ENCODE results near the gene FGF6.

The FGF6 gene

DNA sequence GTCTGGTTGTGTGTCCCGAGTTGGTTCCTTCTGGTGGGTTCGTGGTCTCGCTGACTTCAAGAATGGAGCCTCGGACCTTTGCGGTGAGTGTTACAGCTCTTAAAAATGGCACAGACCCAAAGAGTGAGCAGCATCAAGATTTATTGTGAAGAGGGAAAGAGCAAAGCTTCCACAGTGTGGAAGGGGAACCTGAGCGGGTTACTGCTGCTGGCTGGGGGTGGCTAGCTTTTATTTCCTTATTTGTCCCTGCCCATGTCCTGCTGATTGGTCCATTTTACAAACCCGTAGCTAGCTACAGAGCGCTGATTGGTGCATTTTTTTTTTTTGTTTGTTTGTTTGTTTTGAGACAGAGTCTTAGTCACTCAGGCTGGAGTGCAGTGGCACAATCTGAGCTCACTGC, 29.3 kb downstream of the FGF6 start:
- no peaks in the 10 kb centered on the region for H3K27me3 ChIP-seq (ENCODE audit: insufficient read depth, low read length, poor library complexity, severe bottlenecking)
- H3K9me2 ChIP-seq (replicated peaks; ENCODE audit: low read depth, low read length) = no peaks in the 10 kb centered on the region
- peaks cover 9% of the 10 kb centered on the region for H3K4me1 ChIP-seq (ENCODE audit: insufficient read depth, low read length, poor library complexity, severe bottlenecking)
- H4K20me1 ChIP-seq (ENCODE audit: insufficient read depth, low read length, poor library complexity, severe bottlenecking) = no peaks in the 10 kb centered on the region
- H3F3A ChIP-seq (ENCODE audit: low read depth) = no peaks in the 10 kb centered on the region
- no peaks in the 10 kb centered on the region for H3K79me2 ChIP-seq (ENCODE audit: insufficient read depth, low read length)
- H3K9me3 ChIP-seq (ENCODE audit: insufficient read depth, low read depth, low read length) = no peaks in the 10 kb centered on the region
- H3K36me3 ChIP-seq (ENCODE audit: insufficient read depth, low read length) = no peaks in the 10 kb centered on the region
- no peak overlapping the region for H2AFZ ChIP-seq (ENCODE audit: low read length)
- no peak overlapping the region for H3K4me3 ChIP-seq (ENCODE audit: low read length, poor library complexity, severe bottlenecking)
- no peak overlapping the region for H3K9ac ChIP-seq (ENCODE audit: low read depth, low read length, poor library complexity, severe bottlenecking)
- no peak overlapping the region for H3K4me2 ChIP-seq (ENCODE audit: low read depth, low read length, poor library complexity, severe bottlenecking)
- no peak for TF ChIP-seq EZH2phosphoT487 (IDR thresholded peaks at IDR 0.05; ENCODE audit: borderline replicate concordance)
- TF ChIP-seq, protein P1, sequence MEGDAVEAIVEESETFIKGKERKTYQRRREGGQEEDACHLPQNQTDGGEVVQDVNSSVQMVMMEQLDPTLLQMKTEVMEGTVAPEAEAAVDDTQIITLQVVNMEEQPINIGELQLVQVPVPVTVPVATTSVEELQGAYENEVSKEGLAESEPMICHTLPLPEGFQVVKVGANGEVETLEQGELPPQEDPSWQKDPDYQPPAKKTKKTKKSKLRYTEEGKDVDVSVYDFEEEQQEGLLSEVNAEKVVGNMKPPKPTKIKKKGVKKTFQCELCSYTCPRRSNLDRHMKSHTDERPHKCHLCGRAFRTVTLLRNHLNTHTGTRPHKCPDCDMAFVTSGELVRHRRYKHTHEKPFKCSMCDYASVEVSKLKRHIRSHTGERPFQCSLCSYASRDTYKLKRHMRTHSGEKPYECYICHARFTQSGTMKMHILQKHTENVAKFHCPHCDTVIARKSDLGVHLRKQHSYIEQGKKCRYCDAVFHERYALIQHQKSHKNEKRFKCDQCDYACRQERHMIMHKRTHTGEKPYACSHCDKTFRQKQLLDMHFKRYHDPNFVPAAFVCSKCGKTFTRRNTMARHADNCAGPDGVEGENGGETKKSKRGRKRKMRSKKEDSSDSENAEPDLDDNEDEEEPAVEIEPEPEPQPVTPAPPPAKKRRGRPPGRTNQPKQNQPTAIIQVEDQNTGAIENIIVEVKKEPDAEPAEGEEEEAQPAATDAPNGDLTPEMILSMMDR (conservative IDR thresholded peaks at IDR 0.05; ENCODE audit: low read length) = no peak

DNA sequence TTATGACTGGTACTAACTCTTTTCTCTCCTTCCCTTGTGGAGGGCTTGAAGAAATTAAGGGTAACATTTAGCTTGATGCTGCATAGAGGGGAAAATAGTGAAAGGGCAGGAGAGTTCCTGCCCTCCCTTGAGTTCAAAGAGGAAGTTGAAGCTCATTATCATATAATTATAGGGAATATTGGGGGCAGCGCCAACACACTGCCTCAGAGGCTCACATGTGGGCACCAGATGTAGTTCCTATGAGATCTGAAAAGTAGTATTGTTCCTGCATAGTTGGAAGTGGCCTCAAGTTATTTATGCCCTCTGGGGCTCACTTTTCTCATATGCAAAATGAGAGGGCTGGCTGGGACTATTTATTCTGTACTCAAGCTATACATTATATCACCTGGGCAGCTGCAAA, 33.1 kb downstream of the FGF6 start:
- Histone ChIP-seq H3K4me1 (ENCODE audit: insufficient read depth, low read length, poor library complexity, severe bottlenecking) (peaks cover 9% of the 10 kb centered on the region), H3K4me2 (ENCODE audit: low read depth, low read length, poor library complexity, severe bottlenecking) (no peak overlapping the region), H3K9me3 (ENCODE audit: insufficient read depth, low read depth, low read length) (no peaks in the 10 kb centered on the region), H3K27me3 (ENCODE audit: insufficient read depth, low read length, poor library complexity, severe bottlenecking) (no peaks in the 10 kb centered on the region), H3F3A (ENCODE audit: low read depth) (no peaks in the 10 kb centered on the region), H3K4me3 (ENCODE audit: low read length, poor library complexity, severe bottlenecking) (no peak overlapping the region), H3K36me3 (ENCODE audit: insufficient read depth, low read length) (no peaks in the 10 kb centered on the region), H3K79me2 (ENCODE audit: insufficient read depth, low read length) (no peaks in the 10 kb centered on the region), H2AFZ (ENCODE audit: low read length) (no peak overlapping the region), H4K20me1 (ENCODE audit: insufficient read depth, low read length, poor library complexity, severe bottlenecking) (no peaks in the 10 kb centered on the region), H3K9ac (ENCODE audit: low read depth, low read length, poor library complexity, severe bottlenecking) (no peak overlapping the region), H3K9me2 (replicated peaks; ENCODE audit: low read depth, low read length) (no peaks in the 10 kb centered on the region)
- TF ChIP-seq, protein P1 (conservative IDR thresholded peaks at IDR 0.05; ENCODE audit: low read length) = no peak
- no peak for TF ChIP-seq EZH2phosphoT487 (IDR thresholded peaks at IDR 0.05; ENCODE audit: borderline replicate concordance)

DNA sequence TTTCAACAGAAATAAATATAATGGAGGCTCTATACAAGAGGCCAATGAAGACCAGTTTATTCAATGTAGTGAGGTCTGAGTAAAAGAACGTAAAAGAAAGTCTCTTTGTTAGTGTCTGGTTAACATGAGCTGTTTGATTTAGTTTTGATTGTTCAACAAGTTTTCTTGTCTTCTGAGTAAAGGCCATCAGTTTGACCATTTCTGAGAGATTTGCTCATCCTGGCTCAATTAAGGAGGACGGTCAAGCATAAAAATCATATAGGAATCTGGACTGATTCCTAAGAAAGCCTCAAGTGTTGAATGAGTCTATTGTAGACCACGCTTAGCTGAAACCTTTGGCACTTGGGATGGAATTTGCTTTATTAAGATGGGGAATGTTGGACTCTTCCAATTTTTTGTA, 33.6 kb downstream of the FGF6 start:
- no peaks in the 10 kb centered on the region for H3K79me2 ChIP-seq (ENCODE audit: insufficient read depth, low read length)
- TF ChIP-seq EZH2phosphoT487 (IDR thresholded peaks at IDR 0.05; ENCODE audit: borderline replicate concordance) = no peak
- TF ChIP-seq, protein P1 (conservative IDR thresholded peaks at IDR 0.05; ENCODE audit: low read length) = no peak
- H3K9me2 ChIP-seq (replicated peaks; ENCODE audit: low read depth, low read length) = no peaks in the 10 kb centered on the region
- H3F3A ChIP-seq (ENCODE audit: low read depth) = no peaks in the 10 kb centered on the region
- no peak overlapping the region for H3K4me3 ChIP-seq (ENCODE audit: low read length, poor library complexity, severe bottlenecking)
- no peaks in the 10 kb centered on the region for H3K36me3 ChIP-seq (ENCODE audit: insufficient read depth, low read length)
- no peaks in the 10 kb centered on the region for H4K20me1 ChIP-seq (ENCODE audit: insufficient read depth, low read length, poor library complexity, severe bottlenecking)
- no peaks in the 10 kb centered on the region for H3K27me3 ChIP-seq (ENCODE audit: insufficient read depth, low read length, poor library complexity, severe bottlenecking)
- no peaks in the 10 kb centered on the region for H3K9me3 ChIP-seq (ENCODE audit: insufficient read depth, low read depth, low read length)
- H3K4me2 ChIP-seq (ENCODE audit: low read depth, low read length, poor library complexity, severe bottlenecking) = no peak overlapping the region
- no peak overlapping the region for H3K9ac ChIP-seq (ENCODE audit: low read depth, low read length, poor library complexity, severe bottlenecking)
- no peak overlapping the region for H2AFZ ChIP-seq (ENCODE audit: low read length)
- H3K4me1 ChIP-seq (ENCODE audit: insufficient read depth, low read length, poor library complexity, severe bottlenecking) = peaks cover 9% of the 10 kb centered on the region
